Upper lobe of left lung (tissue), 4 donors: Measurements from ENCODE around the gene DVL2.

Source experiments
- EP300 ChIP-seq, 4 donors: sonication (generic); formaldehyde crosslinking; IDR thresholded peaks; one replicate each; pipeline ENCODE4 v1.5.1; 2017; ENCODE audit warnings: antibody characterized with exemption in 4 of 4, control low read depth in 2 of 4
- POLR2AphosphoS5 ChIP-seq, 2 donors: sonication (generic); formaldehyde crosslinking; IDR thresholded peaks; one replicate each; pipeline ENCODE4 v1.5.1; 2017; ENCODE audit warnings: antibody characterized with exemption in 2 of 2
- TF ChIP-seq, protein P1 (sequence below), 6 experiments: fragments of 450-650 bp in 4 of 6; fragments of 200-600 bp in 2 of 6; sonication (generic) in 2 of 6; IDR thresholded peaks; one replicate each; pipeline ENCODE4 v1.5.1; 2016 to 2019; ENCODE audit warnings: antibody characterized with exemption in 6 of 6

- TF ChIP-seq, protein P1, sequence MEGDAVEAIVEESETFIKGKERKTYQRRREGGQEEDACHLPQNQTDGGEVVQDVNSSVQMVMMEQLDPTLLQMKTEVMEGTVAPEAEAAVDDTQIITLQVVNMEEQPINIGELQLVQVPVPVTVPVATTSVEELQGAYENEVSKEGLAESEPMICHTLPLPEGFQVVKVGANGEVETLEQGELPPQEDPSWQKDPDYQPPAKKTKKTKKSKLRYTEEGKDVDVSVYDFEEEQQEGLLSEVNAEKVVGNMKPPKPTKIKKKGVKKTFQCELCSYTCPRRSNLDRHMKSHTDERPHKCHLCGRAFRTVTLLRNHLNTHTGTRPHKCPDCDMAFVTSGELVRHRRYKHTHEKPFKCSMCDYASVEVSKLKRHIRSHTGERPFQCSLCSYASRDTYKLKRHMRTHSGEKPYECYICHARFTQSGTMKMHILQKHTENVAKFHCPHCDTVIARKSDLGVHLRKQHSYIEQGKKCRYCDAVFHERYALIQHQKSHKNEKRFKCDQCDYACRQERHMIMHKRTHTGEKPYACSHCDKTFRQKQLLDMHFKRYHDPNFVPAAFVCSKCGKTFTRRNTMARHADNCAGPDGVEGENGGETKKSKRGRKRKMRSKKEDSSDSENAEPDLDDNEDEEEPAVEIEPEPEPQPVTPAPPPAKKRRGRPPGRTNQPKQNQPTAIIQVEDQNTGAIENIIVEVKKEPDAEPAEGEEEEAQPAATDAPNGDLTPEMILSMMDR (IDR thresholded peaks at IDR 0.05): no peak
- TF ChIP-seq POLR2AphosphoS5 (IDR thresholded peaks at IDR 0.05) (no peak), EP300 (IDR thresholded peaks at IDR 0.05) (no peak)
These were observed 15.0 kb downstream of the DVL2 start for GRCh38 chr17:7219229-7219811.
